Cortex of kidney (tissue), 1 donor: ENCODE results near the gene TPPP3.
A peak's percentile ranks its signal among the peaks of the same experiment; 100 is the strongest.

ENCODE experiments used
- DNase-seq: peaks from one replicate; lab custom pipeline; 2025; lab: John Stamatoyannopoulos, UW

The TPPP3 gene

DNA sequence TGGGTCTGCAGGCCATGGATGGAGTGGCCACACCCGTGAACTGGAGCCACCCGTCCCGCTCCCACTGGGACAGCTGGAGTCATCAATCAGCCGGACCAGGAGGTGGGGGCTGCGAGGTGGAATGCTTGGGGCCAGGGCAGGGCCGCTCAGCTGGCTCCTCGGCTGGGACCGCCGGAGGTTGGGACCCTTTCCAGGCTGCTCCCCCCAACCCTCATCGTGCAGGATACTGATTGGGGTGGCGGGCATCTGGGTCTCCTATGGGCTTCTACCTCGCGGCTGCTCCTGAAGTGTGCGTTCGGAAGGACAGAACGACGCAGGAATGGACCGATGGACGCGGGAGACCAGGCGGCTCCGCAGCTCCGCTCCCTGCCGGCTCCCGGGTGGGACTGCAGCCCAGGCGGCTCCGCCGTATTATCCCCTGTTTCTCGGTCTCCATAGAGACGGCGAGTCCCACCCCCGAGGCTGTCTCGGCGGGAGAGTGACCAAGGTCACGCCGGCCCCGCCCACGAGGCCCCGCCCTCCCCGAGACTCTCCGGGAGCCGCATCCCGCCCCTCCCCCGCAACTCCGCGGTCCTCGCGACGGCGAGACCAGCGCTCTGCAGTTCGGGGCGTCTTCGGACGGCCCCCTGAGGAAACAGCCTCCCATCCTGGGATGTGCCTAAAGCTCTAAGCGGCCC, at the start of gene TPPP3:
Gene TPPP3, minus strand, starts transcription at position 388 of the 677 bp plus-strand sequence. CDS start 2,387 bp downstream, outside the sequence.
- no peak for DNase-seq

GRCh38 chr16:67442581-67443255, 49.4 kb upstream of the TPPP3 start:
- no peak for DNase-seq

DNA sequence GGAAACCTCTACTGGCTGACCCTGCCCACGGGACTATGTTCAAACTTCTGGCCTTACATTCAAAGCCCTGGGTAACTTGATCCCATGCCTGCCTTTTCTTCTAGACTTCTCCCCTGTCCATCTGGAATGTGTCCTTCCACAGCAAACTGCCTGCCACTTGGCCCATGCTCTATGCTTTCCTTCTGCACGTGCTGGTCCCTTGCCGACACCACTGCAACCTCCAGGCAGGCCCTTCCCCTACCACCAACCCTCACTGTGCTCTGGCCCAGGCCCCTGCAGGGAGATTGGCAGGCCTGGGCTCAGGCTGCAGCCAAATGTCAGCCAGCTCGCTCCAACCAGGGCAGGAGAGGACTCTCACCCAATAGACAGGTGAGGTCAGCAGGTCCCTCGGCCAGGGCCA, 48.6 kb upstream of the TPPP3 start:
- DNase-seq = no peak

DNA sequence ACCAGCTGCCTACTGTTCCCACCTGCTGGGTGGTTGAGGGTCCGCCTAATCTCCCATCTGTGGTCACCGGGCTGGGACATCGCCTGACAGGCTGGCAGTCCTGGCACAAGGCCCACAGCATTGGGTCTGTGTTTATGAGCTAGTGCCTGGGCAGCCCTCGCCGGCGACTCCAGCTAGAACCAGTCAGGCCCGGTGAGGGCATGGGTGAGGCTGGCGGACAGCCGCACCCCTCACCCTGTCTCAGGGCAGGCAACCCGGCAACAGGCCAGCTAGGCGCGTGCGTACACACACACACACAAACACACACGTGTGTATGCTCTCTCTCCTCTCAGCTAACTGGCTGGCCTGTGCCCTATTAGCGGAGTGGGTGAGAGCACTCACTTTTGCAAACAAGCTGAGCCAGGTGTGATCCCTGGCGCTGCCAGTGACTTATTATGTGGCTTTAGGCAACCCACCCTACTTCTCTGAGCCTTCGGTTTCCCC, 48.0 kb upstream of the TPPP3 start:
- peak; percentile 73 for DNase-seq

DNA sequence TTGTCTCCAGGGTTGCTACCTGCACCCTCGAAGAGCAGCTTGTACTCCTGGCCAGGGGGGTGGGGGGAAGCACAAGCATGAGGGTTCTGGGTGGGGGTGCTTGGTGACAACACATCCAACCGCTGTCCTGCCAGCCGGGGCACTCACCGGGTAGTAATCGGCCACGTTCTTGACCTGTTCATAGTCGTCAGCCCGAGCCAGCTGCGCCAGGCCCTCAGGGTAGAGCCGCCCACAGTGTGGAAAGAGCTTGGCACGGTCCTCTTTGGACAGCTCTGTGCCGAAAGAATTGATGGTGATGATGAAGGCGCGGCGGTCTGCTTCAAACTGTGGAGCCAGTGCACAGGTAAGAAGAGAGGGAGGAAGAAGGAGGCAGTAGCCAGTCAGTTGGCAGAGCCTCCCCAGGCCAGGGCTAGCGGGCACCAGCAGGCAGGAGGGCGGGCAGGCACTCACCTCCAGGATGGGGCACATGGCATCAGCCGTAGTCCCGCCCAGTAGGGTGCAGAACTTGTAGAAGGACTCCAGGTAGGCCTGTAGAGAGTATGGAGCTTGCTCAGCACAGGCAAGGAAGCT, 45.6 kb upstream of the TPPP3 start:
- DNase-seq = no peak

DNA sequence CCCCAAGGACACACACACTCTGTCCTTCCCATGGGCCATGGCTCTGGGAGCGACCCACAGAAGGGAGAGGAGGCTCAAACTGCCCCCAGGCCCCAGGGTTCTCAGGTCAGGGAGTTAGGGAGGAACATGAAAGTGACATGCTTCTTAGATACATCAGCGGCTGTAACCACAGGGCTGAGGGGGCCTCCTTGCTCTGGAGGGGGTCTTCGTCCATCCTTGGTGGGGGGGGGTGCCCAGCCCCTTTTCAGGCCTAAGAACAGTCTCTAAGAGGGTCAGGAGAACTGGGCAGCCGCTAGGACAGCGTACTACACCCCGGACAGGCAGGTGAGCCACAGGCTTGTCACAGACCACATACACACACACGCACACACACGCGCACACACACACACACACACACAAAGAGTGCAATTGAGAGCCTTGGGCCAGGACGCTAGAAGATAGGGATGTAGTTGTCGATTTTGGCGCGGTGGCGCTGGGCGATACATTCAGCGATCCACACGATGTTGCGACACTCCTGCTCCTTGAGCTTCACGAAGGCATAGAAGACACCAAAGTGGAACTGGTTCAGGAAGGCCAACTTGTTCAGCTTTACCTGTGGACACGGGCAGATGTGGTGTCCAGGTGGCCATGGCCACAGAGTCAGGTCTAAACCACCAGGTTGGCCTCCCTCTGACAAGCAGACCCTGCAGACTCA, 44.9 kb upstream of the TPPP3 start:
- no peak for DNase-seq

DNA sequence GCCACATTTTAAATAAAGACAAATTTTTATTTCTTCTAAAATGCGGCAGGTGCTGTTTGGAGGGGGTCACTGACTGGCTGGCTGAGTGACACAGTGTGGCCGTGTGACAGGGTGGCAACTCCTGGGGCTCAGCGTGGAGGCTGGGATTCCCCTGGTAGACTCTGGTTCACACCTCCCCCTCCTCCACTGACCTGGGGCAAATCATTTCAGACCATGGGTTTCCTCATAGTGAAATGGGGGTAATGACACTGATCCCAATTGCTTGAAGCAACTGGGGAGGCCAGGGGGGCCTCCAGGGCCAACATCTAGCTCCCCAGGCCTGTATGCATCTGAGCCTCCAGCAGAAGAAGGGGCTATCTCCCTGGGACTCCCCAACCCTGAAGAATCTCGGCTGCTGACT, 44.2 kb upstream of the TPPP3 start:
- no peak for DNase-seq

GRCh38 chr16:67436640-67437193, 43.4 kb upstream of the TPPP3 start:
- DNase-seq = no peak

GRCh38 chr16:67435758-67436164, 42.5 kb upstream of the TPPP3 start:
- no peak for DNase-seq

- DNase-seq = no peak
Measured at GRCh38 chr16:67433131-67433719, 39.9 kb upstream of the TPPP3 start.

GRCh38 chr16:67432506-67432890, 39.2 kb upstream of the TPPP3 start:
- DNase-seq = no peak

GRCh38 chr16:67431775-67432505, 38.6 kb upstream of the TPPP3 start:
- no peak for DNase-seq

GRCh38 chr16:67430977-67431774, 37.9 kb upstream of the TPPP3 start, which contains the start of gene HSD11B2:
HSD11B2 (plus strand) TSS chr16:67431121; CDS start chr16:67431249, 128 bp downstream.
- peak; percentile 76 for DNase-seq

DNA sequence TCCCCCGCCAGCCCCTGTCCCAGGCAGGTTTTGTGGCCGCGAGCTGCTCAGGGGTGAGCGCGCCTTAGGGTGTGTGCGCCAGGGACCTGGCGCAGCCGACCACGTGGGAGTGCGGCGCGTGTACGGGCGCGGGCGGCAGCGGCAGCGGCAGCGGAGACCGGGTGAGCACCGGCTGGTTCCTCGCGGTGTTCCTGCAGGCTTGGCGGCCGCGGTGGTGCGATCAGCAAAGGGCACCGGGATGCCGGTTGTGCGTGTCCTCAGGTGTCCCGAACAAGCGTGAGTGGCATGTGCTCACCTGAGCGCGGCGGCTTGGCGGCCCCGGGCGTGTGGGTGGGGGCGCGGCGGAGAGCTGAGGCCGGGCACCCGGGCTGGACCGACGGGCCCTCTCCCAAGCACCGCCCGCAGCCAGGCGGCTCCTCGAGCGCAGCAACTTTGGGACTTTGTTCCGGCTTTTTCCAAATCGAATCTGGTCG, 37.2 kb upstream of the TPPP3 start:
- DNase-seq = no peak

GRCh38 chr16:67429799-67430503, 36.7 kb upstream of the TPPP3 start:
- DNase-seq = no peak

GRCh38 chr16:67429053-67429798, 35.9 kb upstream of the TPPP3 start:
- DNase-seq = no peak

- no peak for DNase-seq
Measured at GRCh38 chr16:67428146-67428731, 34.9 kb upstream of the TPPP3 start.

- DNase-seq = no peak
Measured at GRCh38 chr16:67426950-67427349, 33.7 kb upstream of the TPPP3 start.
